PC-3 (cell line): Measurements from ENCODE around the gene GPANK1. TPM values are rescaled to one million over a fixed set of nuclear protein-coding genes. Genes with fewer than 3 reads are reported as not detected.
A peak's percentile ranks its signal among the peaks of the same experiment; 100 is the strongest.

ENCODE experiments used
- ATAC-seq: fragments of 200-7000 bp; cut with Tn5 transposase; 2 replicates; pipeline ENCODE4 v1.9.1; 2020; ENCODE audit warnings: mild to moderate bottlenecking, moderate library complexity
- BruUV-seq: library from RNA; stranded (reverse); fragments of 400-500 nt; replicated peaks from 2 replicates; lab custom pipeline; 2021; lab: Mats Ljungman, UMichigan
- CTCF ChIA-PET: fragments of 300-600 bp; sonication (Branson Sonifier 250); formaldehyde crosslinking; loops from one replicate; lab custom pipeline; 2022; ENCODE audit warnings: antibody characterized with exemption; lab: Charles Lee
- POLR2A ChIA-PET: fragments of 300-600 bp; sonication (Branson Sonifier 250); formaldehyde crosslinking; loops from one replicate; lab custom pipeline; 2022; ENCODE audit warnings: antibody characterized with exemption; ENCODE audit not compliant: unreplicated experiment; lab: Charles Lee
- DNase-seq: peaks from one replicate; pipeline ENCODE4 v3.0.0-alpha.2; 2015
- H2AFZ ChIP-seq: fragments of 300-600 bp; sonication (generic); 2 replicates; pipeline ENCODE4 v1.6.0; 2016; ENCODE audit warnings: antibody characterized with exemption, low read length
- H3F3A ChIP-seq: fragments of 300-600 bp; sonication (generic); one replicate; pipeline ENCODE4 v1.6.0; 2017; ENCODE audit warnings: antibody characterized with exemption, low read length, control low read depth, mild to moderate bottlenecking; ENCODE audit not compliant: unreplicated experiment
- H3K27ac ChIP-seq: fragments of 300-600 bp; sonication (generic); 2 replicates; pipeline ENCODE4 v1.5.1; 2016; ENCODE audit warnings: mild to moderate bottlenecking, low read length
- H3K27me3 ChIP-seq: fragments of 300-600 bp; sonication (generic); 2 replicates; pipeline ENCODE4 v1.6.1; 2016; ENCODE audit warnings: low read length, mixed read lengths
- H3K36me3 ChIP-seq: fragments of 300-600 bp; sonication (generic); 2 replicates; pipeline ENCODE4 v1.6.1; 2016; ENCODE audit warnings: low read depth, mixed run types, low read length, mixed read lengths
- H3K4me1 ChIP-seq: fragments of 300-600 bp; sonication (generic); 2 replicates; pipeline ENCODE4 v1.5.1; 2016; ENCODE audit warnings: low read length; ENCODE audit not compliant: insufficient read depth
- H3K4me2 ChIP-seq: fragments of 300-600 bp; sonication (generic); 2 replicates; pipeline ENCODE4 v1.6.0; 2016; ENCODE audit warnings: low read length
- H3K4me3 ChIP-seq: fragments of 300-600 bp; sonication (generic); 2 replicates; pipeline ENCODE4 v1.5.1; 2016; ENCODE audit warnings: mild to moderate bottlenecking, low read length, mixed read lengths
- H3K79me2 ChIP-seq: fragments of 300-600 bp; sonication (generic); 2 replicates; pipeline ENCODE4 v1.6.1; 2017; ENCODE audit warnings: low read length, mixed read lengths
- H3K9ac ChIP-seq: fragments of 300-600 bp; sonication (generic); 2 replicates; pipeline ENCODE4 v1.6.0; 2016; ENCODE audit warnings: mild to moderate bottlenecking, low read length
- H3K9me2 ChIP-seq: fragments of 300-600 bp; sonication (generic); replicated peaks from 2 replicates; pipeline ENCODE4 v1.6.1; 2016; ENCODE audit warnings: mixed run types, low read length, mixed read lengths
- H3K9me3 ChIP-seq: fragments of 300-600 bp; sonication (generic); 2 replicates; pipeline ENCODE4 v1.6.1; 2016; ENCODE audit warnings: low read length, mixed read lengths
- H4K20me1 ChIP-seq: fragments of 300-600 bp; sonication (generic); 2 replicates; pipeline ENCODE4 v1.6.1; 2016; ENCODE audit warnings: low read length, mixed read lengths
- CTCF ChIP-seq: fragments of 300-600 bp; sonication (generic); conservative IDR thresholded peaks from 2 replicates; pipeline ENCODE4 v1.5.1; 2017; ENCODE audit warnings: antibody characterized with exemption, low read depth, mild to moderate bottlenecking, low read length
- EZH2 ChIP-seq: fragments of 300-600 bp; sonication (generic); IDR thresholded peaks from one replicate; pipeline ENCODE4 v1.6.1; 2017; ENCODE audit warnings: antibody characterized with exemption, mild to moderate bottlenecking, low read length; ENCODE audit not compliant: unreplicated experiment
- EZH2phosphoT487 ChIP-seq: fragments of 300-600 bp; sonication (generic); IDR thresholded peaks from 2 replicates; pipeline ENCODE4 v1.6.1; 2018; ENCODE audit warnings: mild to moderate bottlenecking, antibody characterized with exemption, low read length, borderline replicate concordance
- intact Hi-C: fragments of 100-400 bp; cut with micrococcal nuclease; formaldehyde crosslinking; loops from 2 replicates; pipeline ENCODE4 v1.9.0; 2023
- total RNA-seq: library from RNA; depleted of rRNA; stranded (reverse); fragments of >200 nt; gene quantifications from 2 replicates; pipeline ENCODE4 v1.2.3, GENCODE V29; 2014

The GPANK1 gene
- total RNA-seq, 1 experiment from 2014 or later = 11.8 TPM

DNA sequence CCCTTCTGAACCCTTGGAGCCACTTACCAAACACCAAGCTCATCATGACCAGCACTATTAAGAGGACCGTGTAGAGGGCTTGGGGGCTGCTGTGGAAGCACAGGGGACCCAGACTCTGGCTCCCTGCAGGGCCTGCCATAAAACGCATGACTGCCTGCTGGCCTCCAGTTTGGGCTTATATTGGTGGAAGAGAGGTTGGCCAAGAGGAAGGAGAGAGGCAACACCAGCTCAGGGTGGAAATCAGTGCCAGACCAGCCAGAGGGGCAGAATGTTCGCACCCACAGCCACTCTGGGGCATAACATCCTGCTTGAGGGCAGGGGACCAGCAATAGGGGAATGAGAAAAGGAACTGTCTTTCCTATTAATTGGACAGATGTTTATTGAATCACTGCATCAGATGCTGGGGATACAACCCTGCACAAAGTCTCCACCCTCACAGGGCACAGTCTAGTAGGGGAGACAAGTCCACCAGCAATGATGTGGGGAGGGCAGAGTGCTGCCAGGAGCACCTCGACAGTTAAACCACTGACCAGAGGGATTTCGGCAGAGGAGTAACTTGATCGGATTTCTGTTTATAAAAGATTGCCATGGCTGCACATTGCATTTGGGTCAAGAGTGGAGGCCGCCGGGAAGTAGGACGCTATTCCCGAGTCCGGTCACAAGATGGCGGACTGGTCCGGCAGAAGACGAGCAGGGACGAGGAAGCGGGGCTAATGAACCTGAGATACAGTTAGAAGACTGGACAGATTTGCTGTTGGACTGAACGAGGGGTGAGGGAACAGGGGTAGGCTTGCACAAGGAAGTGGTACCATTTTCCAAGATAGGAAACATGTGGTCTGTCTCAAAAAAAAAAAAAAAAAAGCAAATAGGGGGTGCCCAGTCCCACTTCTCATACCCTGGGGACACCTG lies 15.7 kb upstream of the GPANK1 start, which contains the start of gene LY6G5C:
LY6G5C (minus strand) TSS at position 842 of the 909 bp plus-strand sequence; CDS start at position 148, 694 bp downstream.
- DNase-seq (peak; percentile 84), ATAC-seq (peak; percentile 78)
- no peaks in the 10 kb centered on the region for H3K36me3 ChIP-seq
- H3K9ac ChIP-seq = peak within 1 kb of the TSS; percentile 59
- H3K9me2 ChIP-seq = no peaks in the 10 kb centered on the region
- H3K4me3 ChIP-seq = peak within 1 kb of the TSS; percentile 67
- TF ChIP-seq EZH2phosphoT487 (no peak), EZH2 (no peak), CTCF (peak; percentile 61)
- H3K79me2 ChIP-seq = no peaks in the 10 kb centered on the region
- ChIA-PET CTCF (interaction anchor here (0.5 to 1.0 kb wide), 3 partner anchors 52 to 184 kb away, joined by 3 to 4 read pairs (median 4); no protein-coding TSS in a partner anchor), POLR2A (no interaction called here)
- peaks cover 16% of the 10 kb centered on the region for H3K4me1 ChIP-seq
- H3K9me3 ChIP-seq = no peaks in the 10 kb centered on the region
- intact Hi-C loops = loop anchor here (1.0 to 10.0 kb wide), 4 partner anchors 59 to 184 kb away; partner anchors contain the start of gene NEU1
- H4K20me1 ChIP-seq = no peaks in the 10 kb centered on the region
- H3K4me2 ChIP-seq = peak within 1 kb of the TSS; percentile 85
- peaks cover 4% of the 10 kb centered on the region for H3F3A ChIP-seq
- H2AFZ ChIP-seq = peak within 1 kb of the TSS; percentile 83
- BruUV-seq = TSS peak; percentile 59
- peak within 1 kb of the TSS; percentile 21 for H3K27ac ChIP-seq
- no peaks in the 10 kb centered on the region for H3K27me3 ChIP-seq

GRCh38 chr6:31677955-31678354 lies 13.2 kb upstream of the GPANK1 start:
- ChIA-PET CTCF (no interaction called here), POLR2A (no interaction called here)
- DNase-seq (no peak), ATAC-seq (no peak)
- H3K4me1 ChIP-seq = peaks cover 16% of the 10 kb centered on the region
- no peak overlapping the region for H2AFZ ChIP-seq
- BruUV-seq = no TSS peak
- no peak overlapping the region for H3K9ac ChIP-seq
- no peak overlapping the region for H3K4me2 ChIP-seq
- intact Hi-C loops = no loop called here
- no peaks in the 10 kb centered on the region for H4K20me1 ChIP-seq
- TF ChIP-seq EZH2phosphoT487 (no peak), EZH2 (no peak), CTCF (no peak)
- no peak overlapping the region for H3K27ac ChIP-seq
- H3K4me3 ChIP-seq = no peak overlapping the region
- 0 out of 2 replicates have a peak, but pooled peaks cover 2% of the 10 kb centered on the region for H3K36me3 ChIP-seq
- H3K79me2 ChIP-seq = no peaks in the 10 kb centered on the region
- H3F3A ChIP-seq = peaks cover 4% of the 10 kb centered on the region
- H3K9me3 ChIP-seq = no peaks in the 10 kb centered on the region
- no peaks in the 10 kb centered on the region for H3K27me3 ChIP-seq
- H3K9me2 ChIP-seq = no peaks in the 10 kb centered on the region
